Measurements from ENCODE around the gene DRP2. TPM values are rescaled to one million over a fixed set of nuclear protein-coding genes. Genes with fewer than 3 reads are reported as not detected.

DRP2 gene
- total and polyA plus RNA-seq, 2 of the 13 experiments (the other 11 are each of a cell fraction or from before 2014, with no cell fraction given), result 0.04 to 0.07 TPM

- TF ChIP-seq MED1 (CRISPR knock-in tag; IDR thresholded peaks at IDR 0.05), result no peak
- no peak for TF ChIP-seq GLI4 (CRISPR knock-in tag; IDR thresholded peaks at IDR 0.05; ENCODE audit: borderline replicate concordance)
- no peak for TF ChIP-seq ZNF232 (CRISPR knock-in tag; IDR thresholded peaks at IDR 0.05; ENCODE audit: borderline replicate concordance)
- TF ChIP-seq SP2 (CRISPR knock-in tag; IDR thresholded peaks at IDR 0.05), result no peak
- no peak for TF ChIP-seq ZNF430 (CRISPR knock-in tag; IDR thresholded peaks at IDR 0.05)
- H3K4me3 ChIP-seq (replicated peaks in 1 of 3; ENCODE audit: insufficient read depth in 1 of 3, low read depth in 2 of 3, low read length in 3 of 3), result no peak overlapping the region
- DNase-seq (ENCODE audit: low spot score) (no peak), ATAC-seq (no peak), FAIRE-seq (no peak)
- no peaks in the 10 kb centered on the region for H3K79me2 ChIP-seq (ENCODE audit: insufficient read depth, low read length)
- intact Hi-C loops (cut with micrococcal nuclease; ENCODE audit: unreplicated experiment) (no loop called here), in situ Hi-C loops (cut with HindIII; ENCODE audit: extremely low pct_ligation_motif_present, low pct_unique_long_range_greater_than_20kb) (no loop called here)
- BruUV-seq (replicated peaks), result no TSS peak
- ChIA-PET POLR2A (no interaction called here), CTCF (ENCODE audit: low intra/inter-chr PET ratio, low total read pairs) (no interaction called here)
- no peaks in the 10 kb centered on the region for H3K9me3 ChIP-seq (ENCODE audit: low read length)
- 9% methylated on average over 2 of the region's 2 CpGs for WGBS (ENCODE audit: low lambda C conversion rate)
- no peak overlapping the region for H3K27ac ChIP-seq (ENCODE audit: extremely low read length, insufficient read depth, low read length)
- H3K4me1 ChIP-seq (ENCODE audit: insufficient read depth, low read length), result no peaks in the 10 kb centered on the region
- no peaks in the 10 kb centered on the region for H3K27me3 ChIP-seq (ENCODE audit: control insufficient read depth in 1 of 2, insufficient read depth in 2 of 2, low read length in 2 of 2)
- H2AFZ ChIP-seq (ENCODE audit: low read length), result no peak overlapping the region
- no peaks in the 10 kb centered on the region for H3K36me3 ChIP-seq (replicated peaks in 1 of 2; ENCODE audit: control insufficient read depth in 1 of 2, insufficient read depth in 2 of 2, low read length in 2 of 2)
- no peak overlapping the region for H3K4me2 ChIP-seq (ENCODE audit: low read depth, low read length)
- H3K9ac ChIP-seq (ENCODE audit: insufficient read depth, low read depth, low read length), result no peak overlapping the region
- H4K20me1 ChIP-seq (ENCODE audit: insufficient read depth, low read length), result no peaks in the 10 kb centered on the region
These were observed 56.7 kb downstream of the DRP2 start for GRCh38 chrX:101276238-101276637.

- in situ Hi-C loops (cut with HindIII; ENCODE audit: extremely low pct_ligation_motif_present, low pct_unique_long_range_greater_than_20kb) (no loop called here), intact Hi-C loops (cut with micrococcal nuclease; ENCODE audit: unreplicated experiment) (no loop called here)
- no TSS peak for BruUV-seq (replicated peaks)
- TF ChIP-seq ZNF362 (CRISPR knock-in tag; IDR thresholded peaks at IDR 0.05; ENCODE audit: borderline replicate concordance), result no peak
- peak; percentile 32 for TF ChIP-seq STAG1 (CRISPR knock-in tag; IDR thresholded peaks at IDR 0.05)
- peak; percentile 52 for TF ChIP-seq CTCF (CRISPR knock-in tag; IDR thresholded peaks at IDR 0.05)
- H3K9me3 ChIP-seq (ENCODE audit: low read length), result no peaks in the 10 kb centered on the region
- 0% methylated on average over 2 of the region's 2 CpGs for WGBS (ENCODE audit: low lambda C conversion rate)
- no peak overlapping the region for H3K27ac ChIP-seq (ENCODE audit: extremely low read length, insufficient read depth, low read length)
- H3K4me3 ChIP-seq (replicated peaks in 1 of 3; ENCODE audit: insufficient read depth in 1 of 3, low read depth in 2 of 3, low read length in 3 of 3), result no peak overlapping the region
- H3K79me2 ChIP-seq (ENCODE audit: insufficient read depth, low read length), result no peaks in the 10 kb centered on the region
- POLR2A ChIA-PET, result no interaction called here
- peak; percentile 84 for FAIRE-seq
- H2AFZ ChIP-seq (ENCODE audit: low read length), result no peak overlapping the region
- CTCF ChIA-PET (ENCODE audit: low intra/inter-chr PET ratio, low total read pairs), result interaction anchor here (0.7 kb wide), 1 partner anchor 27 kb away, joined by 4 read pairs; no protein-coding TSS in a partner anchor
- H3K9ac ChIP-seq (ENCODE audit: insufficient read depth, low read depth, low read length), result no peak overlapping the region
- DNase-seq (ENCODE audit: low spot score), result peak; percentile 11
- no peak overlapping the region for H3K4me2 ChIP-seq (ENCODE audit: low read depth, low read length)
- H4K20me1 ChIP-seq (ENCODE audit: insufficient read depth, low read length), result no peaks in the 10 kb centered on the region
- no peaks in the 10 kb centered on the region for H3K36me3 ChIP-seq (replicated peaks in 1 of 2; ENCODE audit: control insufficient read depth in 1 of 2, insufficient read depth in 2 of 2, low read length in 2 of 2)
- ATAC-seq, result no peak
- no peaks in the 10 kb centered on the region for H3K27me3 ChIP-seq (ENCODE audit: control insufficient read depth in 1 of 2, insufficient read depth in 2 of 2, low read length in 2 of 2)
- H3K4me1 ChIP-seq (ENCODE audit: insufficient read depth, low read length), result no peaks in the 10 kb centered on the region
These were observed 67.8 kb downstream of the DRP2 start for GRCh38 chrX:101287402-101287801.
